Measurements from ENCODE around the gene TADA1.

DNA sequence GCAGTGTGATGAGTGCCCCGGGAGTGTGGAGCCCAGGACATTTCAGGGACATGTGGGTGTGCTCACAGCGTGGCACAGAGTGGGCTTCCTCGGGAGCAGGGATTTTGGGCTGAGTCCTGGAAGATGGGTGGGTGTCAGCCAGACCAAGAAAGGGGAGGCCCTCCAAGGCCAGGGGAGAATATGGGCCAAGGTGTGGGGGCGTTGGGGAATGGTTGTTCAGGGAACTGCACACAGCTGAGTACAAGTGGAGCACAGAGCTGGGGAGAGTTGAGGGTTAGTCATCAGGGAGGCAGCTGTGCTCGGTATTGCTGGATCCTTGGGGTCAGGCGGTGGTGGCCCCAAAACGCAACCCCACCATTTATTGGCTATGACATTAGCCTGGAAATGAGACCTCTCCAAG lies 31.3 kb downstream of the TADA1 start:
- TF ChIP-seq, protein P1, sequence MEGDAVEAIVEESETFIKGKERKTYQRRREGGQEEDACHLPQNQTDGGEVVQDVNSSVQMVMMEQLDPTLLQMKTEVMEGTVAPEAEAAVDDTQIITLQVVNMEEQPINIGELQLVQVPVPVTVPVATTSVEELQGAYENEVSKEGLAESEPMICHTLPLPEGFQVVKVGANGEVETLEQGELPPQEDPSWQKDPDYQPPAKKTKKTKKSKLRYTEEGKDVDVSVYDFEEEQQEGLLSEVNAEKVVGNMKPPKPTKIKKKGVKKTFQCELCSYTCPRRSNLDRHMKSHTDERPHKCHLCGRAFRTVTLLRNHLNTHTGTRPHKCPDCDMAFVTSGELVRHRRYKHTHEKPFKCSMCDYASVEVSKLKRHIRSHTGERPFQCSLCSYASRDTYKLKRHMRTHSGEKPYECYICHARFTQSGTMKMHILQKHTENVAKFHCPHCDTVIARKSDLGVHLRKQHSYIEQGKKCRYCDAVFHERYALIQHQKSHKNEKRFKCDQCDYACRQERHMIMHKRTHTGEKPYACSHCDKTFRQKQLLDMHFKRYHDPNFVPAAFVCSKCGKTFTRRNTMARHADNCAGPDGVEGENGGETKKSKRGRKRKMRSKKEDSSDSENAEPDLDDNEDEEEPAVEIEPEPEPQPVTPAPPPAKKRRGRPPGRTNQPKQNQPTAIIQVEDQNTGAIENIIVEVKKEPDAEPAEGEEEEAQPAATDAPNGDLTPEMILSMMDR (conservative IDR thresholded peaks at IDR 0.05 in 1 of 2, IDR thresholded peaks at IDR 0.05 in 1 of 2; ENCODE audit: low read depth in 1 of 2, low read length in 2 of 2), result no peak
- no peak for TF ChIP-seq EZH2 (IDR thresholded peaks at IDR 0.05; ENCODE audit: low read length, missing control alignments)

Data from fibroblast of lung (primary cell).